Measurements from ENCODE around the gene FBXO2.

DNA sequence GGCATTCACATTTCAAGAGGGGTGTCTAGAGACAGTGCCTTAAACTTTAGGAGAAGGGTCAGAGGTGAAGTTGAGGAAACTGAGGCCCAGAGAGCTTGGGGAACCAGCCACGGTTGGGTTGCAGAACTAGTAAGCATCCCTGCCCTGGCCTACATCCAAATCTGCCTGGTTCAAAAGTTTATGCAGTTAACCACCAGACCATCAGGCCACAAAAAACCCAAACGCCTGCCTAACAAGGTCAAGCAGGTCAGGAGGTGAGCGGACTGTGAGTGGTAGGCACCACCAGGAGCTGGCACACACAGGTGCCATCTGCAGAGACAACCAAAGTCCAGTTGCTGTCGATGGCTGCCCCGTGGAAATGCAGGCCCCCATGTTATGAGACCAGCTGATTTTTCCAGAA is 51.2 kb downstream of the FBXO2 start:
- TF ChIP-seq, protein P1, sequence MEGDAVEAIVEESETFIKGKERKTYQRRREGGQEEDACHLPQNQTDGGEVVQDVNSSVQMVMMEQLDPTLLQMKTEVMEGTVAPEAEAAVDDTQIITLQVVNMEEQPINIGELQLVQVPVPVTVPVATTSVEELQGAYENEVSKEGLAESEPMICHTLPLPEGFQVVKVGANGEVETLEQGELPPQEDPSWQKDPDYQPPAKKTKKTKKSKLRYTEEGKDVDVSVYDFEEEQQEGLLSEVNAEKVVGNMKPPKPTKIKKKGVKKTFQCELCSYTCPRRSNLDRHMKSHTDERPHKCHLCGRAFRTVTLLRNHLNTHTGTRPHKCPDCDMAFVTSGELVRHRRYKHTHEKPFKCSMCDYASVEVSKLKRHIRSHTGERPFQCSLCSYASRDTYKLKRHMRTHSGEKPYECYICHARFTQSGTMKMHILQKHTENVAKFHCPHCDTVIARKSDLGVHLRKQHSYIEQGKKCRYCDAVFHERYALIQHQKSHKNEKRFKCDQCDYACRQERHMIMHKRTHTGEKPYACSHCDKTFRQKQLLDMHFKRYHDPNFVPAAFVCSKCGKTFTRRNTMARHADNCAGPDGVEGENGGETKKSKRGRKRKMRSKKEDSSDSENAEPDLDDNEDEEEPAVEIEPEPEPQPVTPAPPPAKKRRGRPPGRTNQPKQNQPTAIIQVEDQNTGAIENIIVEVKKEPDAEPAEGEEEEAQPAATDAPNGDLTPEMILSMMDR (IDR thresholded peaks at IDR 0.05), result no peak
- TF ChIP-seq POLR2A (IDR thresholded peaks at IDR 0.05), result no peak
